Epithelial cell of proximal tubule (primary cell): ENCODE measurements around the gene PTK7. TPM values are rescaled to one million over a fixed set of nuclear protein-coding genes. Genes with fewer than 3 reads are reported as not detected.
"Not testable (repeated sequence)": the region's sequence is repeated elsewhere in the genome, so short reads cannot be mapped to it uniquely, and the experiment has no call there.

Source experiments
- DNase-seq: peaks from one replicate; pipeline ENCODE4 v3.0.0-alpha.2; 2011; ENCODE audit warnings: low read depth
- H3K4me3 ChIP-seq: 2 replicates; pipeline ENCODE4 v1.5.1; 2011; ENCODE audit warnings: low read depth, mild to moderate bottlenecking, low read length
- CTCF ChIP-seq: conservative IDR thresholded peaks from 2 replicates; pipeline ENCODE4 v1.5.1; 2012; ENCODE audit warnings: low read depth, mild to moderate bottlenecking, low read length
- total RNA-seq: library from RNA; depleted of rRNA; stranded (reverse); fragments of >200 nt; gene quantifications from 2 replicates; pipeline ENCODE4 v1.2.3, GENCODE V29; 2015

Gene PTK7
- total RNA-seq, 1 donor from 2014 or later, result 91.2 TPM

- TF ChIP-seq CTCF, result no peak
- no peak overlapping the region for H3K4me3 ChIP-seq
- DNase-seq, result no peak
Observed at GRCh38 chr6:43103253-43103876, 27.3 kb downstream of the PTK7 start.

- no peak overlapping the region for H3K4me3 ChIP-seq
- TF ChIP-seq CTCF, result no peak
- DNase-seq, result no peak
Observed at GRCh38 chr6:43105538-43106222, 29.6 kb downstream of the PTK7 start.

- no peak overlapping the region for H3K4me3 ChIP-seq
- DNase-seq, result no peak
- TF ChIP-seq CTCF, result no peak
Observed at GRCh38 chr6:43107344-43108062, 31.4 kb downstream of the PTK7 start.

GRCh38 chr6:43113431-43114260 is 37.5 kb downstream of the PTK7 start:
- no peak for TF ChIP-seq CTCF
- DNase-seq, result no peak
- no peak overlapping the region for H3K4me3 ChIP-seq

- TF ChIP-seq CTCF, result no peak
- DNase-seq, result no peak
- no peak overlapping the region for H3K4me3 ChIP-seq
Observed at GRCh38 chr6:43115365-43115764, 39.3 kb downstream of the PTK7 start.

- not testable (repeated sequence) for H3K4me3 ChIP-seq, DNase-seq
Observed at GRCh38 chr6:43117466-43117865, 41.4 kb downstream of the PTK7 start.

- H3K4me3 ChIP-seq, result no peak overlapping the region
- no peak for TF ChIP-seq CTCF
- DNase-seq, result no peak
Observed at GRCh38 chr6:43119482-43119881, 43.4 kb downstream of the PTK7 start.
